HS-5 (cell line): ENCODE results near the gene CABYR.
"Not testable (repeated sequence)": the region's sequence is repeated elsewhere in the genome, so short reads cannot be mapped to it uniquely, and the experiment has no call there.

Experiments
- DNase-seq: peaks from one replicate; pipeline ENCODE4 v3.0.0-alpha.2; 2012; ENCODE audit warnings: low read depth

Gene CABYR

GRCh38 chr18:24130494-24130893 lies 8.4 kb upstream of the CABYR start:
- no peak for DNase-seq

GRCh38 chr18:24136967-24137373 lies 1.9 kb upstream of the CABYR start:
- no peak for DNase-seq

- DNase-seq, result no peak
Measured at GRCh38 chr18:24138409-24138788, 463 bp upstream of the CABYR start.

GRCh38 chr18:24140697-24141096 lies 1.8 kb downstream of the CABYR start:
- DNase-seq, result no peak

DNA sequence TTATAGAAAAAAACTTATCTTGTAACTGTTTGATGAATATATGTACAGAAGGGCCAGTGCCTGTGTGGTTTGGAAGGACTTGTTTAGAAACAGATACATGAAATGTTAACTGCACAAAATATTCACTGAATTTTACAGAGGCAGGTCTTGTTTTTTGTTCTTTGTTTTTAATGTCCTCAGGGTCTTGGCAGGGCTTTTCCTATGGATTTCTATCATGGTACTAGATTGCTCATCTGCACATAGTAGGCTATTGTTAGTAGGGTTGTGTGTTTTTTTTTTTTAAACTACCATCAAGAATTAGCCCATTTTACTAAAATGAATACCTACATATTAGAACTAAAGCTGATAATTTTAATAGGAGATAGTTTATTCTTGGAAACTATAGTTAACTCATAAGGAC lies 3.5 kb downstream of the CABYR start:
- DNase-seq, result no peak

DNA sequence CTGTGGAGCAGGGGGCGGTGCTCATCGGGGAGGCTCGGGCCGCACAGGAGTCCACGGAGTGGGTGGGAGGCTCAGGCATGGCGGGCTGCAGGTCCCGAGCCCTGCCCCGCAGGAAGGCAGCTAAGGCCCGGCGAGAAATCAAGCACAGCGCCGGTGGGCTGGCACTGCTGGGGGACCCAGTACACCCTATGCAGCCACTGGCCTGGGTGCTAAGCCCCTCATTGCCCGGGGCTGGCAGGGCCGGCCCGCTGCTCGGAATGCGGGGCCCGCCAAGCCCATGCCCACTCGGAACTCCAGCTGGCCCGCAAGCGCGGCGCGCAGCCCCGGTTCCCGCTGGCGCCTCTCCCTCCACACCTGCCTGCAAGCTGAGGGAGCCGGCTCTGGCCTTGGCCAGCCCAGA lies 10.7 kb downstream of the CABYR start:
- not testable (repeated sequence) for DNase-seq

- DNase-seq, result no peak
Measured at GRCh38 chr18:24153397-24153796, 14.5 kb downstream of the CABYR start.

DNA sequence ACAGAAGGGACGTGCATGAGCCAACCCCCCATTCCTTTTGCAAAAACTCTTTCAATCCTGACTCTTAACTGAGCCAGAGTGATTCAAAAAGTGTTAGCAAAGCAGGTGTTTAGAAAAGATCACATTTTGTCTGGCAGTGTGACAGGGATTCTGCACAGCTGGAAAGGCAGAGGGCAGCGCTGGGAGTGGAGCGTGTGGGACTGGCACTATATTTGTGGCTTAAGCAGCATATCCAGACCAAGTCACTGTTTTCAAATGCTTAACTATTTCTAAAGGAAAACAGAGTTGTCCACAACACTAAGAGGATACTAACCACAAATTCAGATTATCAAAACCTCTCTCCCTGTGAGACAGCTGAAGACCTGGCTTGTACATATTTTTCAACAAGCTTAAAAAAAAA lies 19.0 kb downstream of the CABYR start:
- no peak for DNase-seq

DNA sequence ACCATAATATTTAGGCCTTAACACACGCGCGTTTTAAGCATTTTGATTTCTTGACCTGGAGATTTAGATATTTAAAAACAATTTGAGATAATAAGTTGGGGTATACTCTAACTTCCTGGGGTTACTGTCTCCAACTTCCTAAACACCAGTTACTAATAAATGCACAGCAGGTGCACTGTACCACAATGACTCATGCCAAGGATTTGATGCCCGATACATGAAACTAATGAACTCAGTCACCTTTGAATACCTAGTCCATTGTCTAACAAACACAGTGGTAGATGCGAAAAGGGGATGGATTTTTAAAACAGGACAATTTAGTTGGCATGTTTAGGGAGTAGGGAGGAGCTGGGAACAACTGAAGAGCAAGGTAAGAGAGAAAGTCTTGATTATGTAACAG lies 21.2 kb downstream of the CABYR start:
- DNase-seq, result no peak

GRCh38 chr18:24161304-24161703 lies 22.4 kb downstream of the CABYR start:
- no peak for DNase-seq

- no peak for DNase-seq
Measured at GRCh38 chr18:24168496-24168895, 29.6 kb downstream of the CABYR start.

- DNase-seq, result no peak
Measured at GRCh38 chr18:24170360-24170759, 31.5 kb downstream of the CABYR start.

GRCh38 chr18:24173997-24174396 lies 35.1 kb downstream of the CABYR start:
- no peak for DNase-seq

DNA sequence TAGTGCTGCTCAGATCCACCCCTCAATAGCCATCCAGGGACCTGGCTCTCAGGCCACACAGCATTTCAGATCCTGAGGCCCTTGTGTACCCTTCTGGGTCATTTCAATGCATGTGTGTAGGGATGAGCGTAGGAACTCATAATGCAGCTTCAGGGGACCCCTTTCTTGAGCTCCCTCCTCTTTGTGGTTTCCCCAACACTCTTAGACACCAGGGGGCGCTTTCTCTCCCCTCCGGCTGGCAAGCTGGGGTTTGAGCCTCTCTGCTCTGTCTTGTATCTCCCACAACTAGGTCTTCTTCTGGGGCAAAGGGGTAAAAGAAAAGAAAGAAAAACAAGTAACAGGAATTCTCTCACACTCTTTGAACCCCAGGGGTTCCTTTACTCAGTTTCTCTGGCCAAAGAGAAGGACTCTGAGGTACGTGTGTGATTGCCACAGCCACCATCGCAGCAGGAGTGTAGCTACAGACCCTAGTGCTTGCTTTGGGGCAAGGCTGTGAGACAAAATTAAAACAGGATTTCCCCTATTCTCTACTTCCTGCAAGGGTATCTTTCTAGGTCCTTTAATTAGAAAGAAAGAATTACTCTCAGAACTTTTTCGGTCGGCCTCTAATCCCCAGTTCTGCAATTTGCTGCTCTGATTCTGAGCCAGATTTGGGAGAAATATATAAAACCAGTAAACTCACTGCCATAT lies 38.0 kb downstream of the CABYR start:
- DNase-seq, result no peak

DNA sequence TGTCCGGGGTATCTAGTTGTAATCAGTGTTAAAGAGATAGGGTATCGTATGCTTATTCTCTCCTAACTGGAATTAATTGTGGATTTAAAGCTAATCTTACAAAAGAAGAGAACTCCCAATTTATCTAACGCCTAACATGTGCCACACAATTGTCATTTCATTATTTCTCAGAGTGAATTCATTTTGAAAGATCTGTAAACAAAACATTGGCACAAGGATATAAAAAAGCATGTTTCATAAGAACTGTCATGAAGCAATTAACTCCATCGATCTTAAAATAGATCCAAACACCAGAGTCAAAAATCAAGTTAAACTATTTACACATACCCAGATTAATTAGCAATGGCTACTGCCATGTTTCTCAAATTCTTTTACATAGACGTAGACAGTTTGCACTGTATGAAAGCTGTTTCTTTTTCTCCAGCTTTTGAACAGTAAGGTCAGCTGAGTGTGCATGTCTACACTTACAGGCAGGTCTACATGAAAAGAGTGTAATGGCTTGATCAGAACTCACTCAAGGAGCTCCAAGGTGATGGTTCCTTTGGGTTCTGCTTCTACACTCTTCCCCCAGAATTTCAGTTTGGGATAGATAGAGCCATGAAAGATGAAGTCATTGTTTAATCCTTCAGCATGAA lies 38.8 kb downstream of the CABYR start:
- DNase-seq, result no peak

DNA sequence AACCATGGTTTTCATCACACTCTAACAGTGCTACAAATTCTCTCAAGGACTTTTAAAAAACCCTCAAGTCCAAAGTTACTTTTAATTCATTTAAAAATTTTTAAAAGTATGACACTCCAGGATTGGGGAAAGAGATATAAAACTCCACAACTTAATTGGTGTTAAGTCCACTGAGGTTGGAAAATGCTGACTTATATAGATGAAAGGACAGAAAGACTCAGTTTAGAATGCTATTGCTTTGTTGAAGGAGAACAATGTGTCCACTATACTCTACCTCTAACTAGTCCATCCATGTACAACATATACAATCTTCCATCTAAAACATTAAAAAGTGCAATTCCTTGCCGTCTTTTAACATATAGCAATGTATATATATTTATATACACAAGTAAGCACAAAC lies 41.2 kb downstream of the CABYR start:
- DNase-seq, result no peak

- peak; percentile 25 for DNase-seq
Measured at GRCh38 chr18:24181806-24182205, 42.9 kb downstream of the CABYR start.

- DNase-seq, result no peak
Measured at GRCh38 chr18:24185805-24186204, 46.9 kb downstream of the CABYR start.

GRCh38 chr18:24187049-24187448 lies 48.2 kb downstream of the CABYR start:
- DNase-seq, result no peak

DNA sequence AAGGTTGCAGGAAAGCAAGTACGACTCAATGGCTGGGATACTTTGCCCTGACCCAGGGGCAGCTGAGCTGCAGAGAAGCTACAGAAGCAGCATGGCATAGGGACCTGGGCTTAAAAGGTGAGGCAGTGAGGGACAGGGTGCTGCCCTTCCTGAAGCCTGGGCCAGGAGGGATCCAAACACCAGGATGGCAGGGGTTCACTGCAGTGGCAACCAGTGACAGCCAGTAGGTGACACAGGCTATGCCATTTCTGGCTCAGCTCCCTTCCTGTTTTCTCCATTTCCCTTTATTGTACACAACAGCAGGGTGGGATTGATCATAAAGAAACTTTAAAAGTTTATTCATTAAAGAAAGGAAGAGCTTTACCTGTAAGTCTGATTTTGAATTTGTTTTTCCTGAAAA lies 48.8 kb downstream of the CABYR start:
- DNase-seq, result no peak

GRCh38 chr18:24188120-24188519 lies 49.3 kb downstream of the CABYR start:
- DNase-seq, result no peak

- no peak for DNase-seq
Measured at GRCh38 chr18:24189007-24189528, 50.2 kb downstream of the CABYR start.

DNA sequence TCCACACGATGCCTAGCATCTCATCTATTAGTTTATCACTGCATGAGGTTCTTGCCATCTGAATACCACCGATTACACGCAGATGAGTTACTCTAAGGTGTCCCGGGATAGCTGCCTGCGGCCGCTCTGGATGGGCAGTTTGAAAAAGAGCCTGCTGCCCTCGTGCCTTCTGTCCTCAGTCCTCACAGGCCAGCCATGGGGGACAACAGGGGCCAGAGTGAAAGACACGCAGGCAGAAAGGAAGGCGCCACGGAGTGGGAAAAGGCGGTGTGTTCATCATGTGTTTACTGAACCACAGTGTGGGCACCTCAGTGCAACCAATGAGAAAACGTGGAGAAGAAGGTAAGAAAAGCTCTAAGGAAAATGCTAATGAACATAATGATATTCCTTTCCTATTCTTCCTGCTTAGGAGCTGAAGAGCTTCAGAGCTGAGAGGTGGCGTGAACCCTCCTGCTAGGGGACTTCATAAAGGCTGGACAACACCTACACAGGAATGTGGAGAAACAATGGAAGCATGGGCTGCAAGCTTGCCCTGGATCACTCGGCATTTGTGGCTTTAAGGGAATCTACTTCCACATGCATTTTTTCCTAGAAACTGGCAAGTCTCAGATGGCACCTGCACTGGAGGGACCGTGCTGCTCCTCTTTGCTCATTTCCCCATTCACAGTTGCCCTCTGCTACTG lies 50.9 kb downstream of the CABYR start:
- no peak for DNase-seq
